Neural cell (in vitro differentiated cells): ENCODE measurements around the gene PPP2R2D. TPM values are rescaled to one million over a fixed set of nuclear protein-coding genes. Genes with fewer than 3 reads are reported as not detected.

ENCODE experiments used
- H2AFZ ChIP-seq: fragments of 200-600, 300-800 bp; sonication (generic), shearing (Covaris generic); 2 replicates; pipeline ENCODE4 v1.6.0; 2014; ENCODE audit warnings: low read depth, mild to moderate bottlenecking, antibody characterized with exemption, low read length, moderate library complexity
- H3F3A ChIP-seq: fragments of 200-600 bp; shearing (Covaris generic); 2 replicates; pipeline ENCODE4 v1.6.1; 2016; ENCODE audit warnings: mild to moderate bottlenecking, moderate library complexity, mixed read lengths, antibody characterized with exemption, low read length; ENCODE audit not compliant: insufficient read depth, poor library complexity, severe bottlenecking
- H3K27ac ChIP-seq: fragments of 200-600, 300-800 bp; sonication (generic), shearing (Covaris generic); 2 replicates; pipeline ENCODE4 v1.5.1; 2014; ENCODE audit warnings: mild to moderate bottlenecking, low read length, moderate library complexity
- H3K27me3 ChIP-seq: fragments of 300-800, 200-600 bp; sonication (generic), shearing (Covaris generic); 2 replicates; pipeline ENCODE4 v1.6.0; 2014; ENCODE audit warnings: mild to moderate bottlenecking, low read depth, low read length, moderate library complexity; ENCODE audit not compliant: insufficient read depth
- H3K36me3 ChIP-seq: fragments of 300-800, 200-600 bp; sonication (generic), shearing (Covaris generic); 2 replicates; pipeline ENCODE4 v1.5.1; 2014; ENCODE audit warnings: mild to moderate bottlenecking, antibody characterized with exemption, low read length, moderate library complexity; ENCODE audit not compliant: insufficient read depth
- H3K4me2 ChIP-seq: fragments of 300-800, 200-600 bp; sonication (generic), shearing (Covaris generic); 2 replicates; pipeline ENCODE4 v1.6.0; 2014; ENCODE audit warnings: mild to moderate bottlenecking, low read length
- H3K4me3 ChIP-seq: fragments of 300-800, 200-600 bp; sonication (generic), shearing (Covaris generic); 2 replicates; pipeline ENCODE4 v1.5.1; 2014; ENCODE audit warnings: mild to moderate bottlenecking, low read length, moderate library complexity
- H3K79me2 ChIP-seq: fragments of 200-600 bp; shearing (Covaris generic); replicated peaks from 2 replicates; pipeline ENCODE4 v1.6.0; 2014; ENCODE audit warnings: mild to moderate bottlenecking, low read length, moderate library complexity; ENCODE audit not compliant: insufficient read depth
- H3K9ac ChIP-seq: fragments of 300-800, 200-600 bp; sonication (generic), shearing (Covaris generic); 2 replicates; pipeline ENCODE4 v1.6.1; 2016; ENCODE audit warnings: mild to moderate bottlenecking, low read length, mixed read lengths
- H3K9me2 ChIP-seq: fragments of 200-600 bp; shearing (Covaris generic); 2 replicates; pipeline ENCODE4 v1.6.1; 2016; ENCODE audit warnings: mild to moderate bottlenecking, low read length, mixed read lengths; ENCODE audit not compliant: insufficient read depth
- H3K9me3 ChIP-seq: fragments of 200-600, 300-800 bp; sonication (generic), shearing (Covaris generic); 2 replicates; pipeline ENCODE4 v1.6.1; 2016; ENCODE audit warnings: mild to moderate bottlenecking, mixed run types, low read length, moderate library complexity, mixed read lengths
- H4K20me1 ChIP-seq: fragments of 200-600 bp; shearing (Covaris generic); 2 replicates; pipeline ENCODE4 v1.6.1; 2016; ENCODE audit warnings: mild to moderate bottlenecking, mixed run types; ENCODE audit not compliant: insufficient read depth
- EP300 ChIP-seq: fragments of 450-650 bp; conservative IDR thresholded peaks from 2 replicates; pipeline ENCODE4 v1.6.1; 2014; ENCODE audit warnings: antibody characterized with exemption, mild to moderate bottlenecking, moderate library complexity; ENCODE audit not compliant: poor library complexity, severe bottlenecking
- EZH2 ChIP-seq: fragments of 200-600, 300-800 bp; shearing (Covaris generic), sonication (generic); IDR thresholded peaks from 2 replicates; pipeline ENCODE4 v1.6.1; 2014; ENCODE audit warnings: antibody characterized with exemption, low read length, borderline replicate concordance, mild to moderate bottlenecking; ENCODE audit not compliant: insufficient read depth, poor library complexity, severe bottlenecking
- MXI1 ChIP-seq: fragments of 450-650 bp; conservative IDR thresholded peaks from 2 replicates; pipeline ENCODE4 v1.6.1; 2014; ENCODE audit warnings: antibody characterized with exemption, mild to moderate bottlenecking; ENCODE audit not compliant: poor library complexity, severe bottlenecking
- POLR2AphosphoS5 ChIP-seq: IDR thresholded peaks from 2 replicates; pipeline ENCODE4 v1.6.1; 2012
- RAD21 ChIP-seq: fragments of 450-650 bp; conservative IDR thresholded peaks from 2 replicates; pipeline ENCODE4 v1.6.1; 2014; ENCODE audit warnings: antibody characterized with exemption, mild to moderate bottlenecking, moderate library complexity
- REST ChIP-seq: IDR thresholded peaks from 2 replicates; pipeline ENCODE4 v1.6.1; 2012; ENCODE audit warnings: borderline replicate concordance
- SMC3 ChIP-seq: fragments of 450-650 bp; conservative IDR thresholded peaks from 2 replicates; pipeline ENCODE4 v1.6.1; 2014; ENCODE audit warnings: antibody characterized with exemption, mild to moderate bottlenecking, moderate library complexity; ENCODE audit not compliant: poor library complexity
- TAF1 ChIP-seq: IDR thresholded peaks from 2 replicates; pipeline ENCODE4 v1.6.1; 2012; ENCODE audit warnings: low read depth
- polyA plus RNA-seq: library from polyadenylated mRNA; depleted of rRNA; stranded (reverse); fragments of >200 nt; gene quantifications from 2 replicates; pipeline ENCODE4 v1.2.3, GENCODE V29; 2014
- TF ChIP-seq, protein P1 (sequence below): fragments of 450-650 bp; IDR thresholded peaks from 2 replicates; pipeline ENCODE4 v1.5.1; 2014; ENCODE audit warnings: antibody characterized with exemption, mild to moderate bottlenecking, moderate library complexity; ENCODE audit not compliant: poor library complexity, severe bottlenecking

The PPP2R2D gene
- polyA plus RNA-seq, 1 donor from 2014 or later = 71.7 TPM

GRCh38 chr10:131963350-131963749 is 62.5 kb downstream of the PPP2R2D start:
- H3K36me3 ChIP-seq = no peaks in the 10 kb centered on the region
- H3K9me3 ChIP-seq = no peaks in the 10 kb centered on the region
- H3K4me2 ChIP-seq = no peak overlapping the region
- no peaks in the 10 kb centered on the region for H3K27me3 ChIP-seq
- no peaks in the 10 kb centered on the region for H3K9me2 ChIP-seq
- H3K9ac ChIP-seq = no peak overlapping the region
- no peak overlapping the region for H3K27ac ChIP-seq
- H4K20me1 ChIP-seq = no peaks in the 10 kb centered on the region
- H2AFZ ChIP-seq = no peak overlapping the region
- no peaks in the 10 kb centered on the region for H3K79me2 ChIP-seq
- H3K4me3 ChIP-seq = no peak overlapping the region
- H3F3A ChIP-seq = no peaks in the 10 kb centered on the region
- TF ChIP-seq EZH2 (no peak), EP300 (no peak), TAF1 (no peak), RAD21 (no peak), POLR2AphosphoS5 (no peak), REST (no peak), SMC3 (no peak)

GRCh38 chr10:131963811-131964210 is 63.0 kb downstream of the PPP2R2D start:
- H3K4me3 ChIP-seq = no peak overlapping the region
- no peaks in the 10 kb centered on the region for H3K79me2 ChIP-seq
- no peaks in the 10 kb centered on the region for H4K20me1 ChIP-seq
- no peaks in the 10 kb centered on the region for H3K36me3 ChIP-seq
- TF ChIP-seq MXI1 = no peak
- TF ChIP-seq RAD21 = no peak
- no peak for TF ChIP-seq EP300
- TF ChIP-seq SMC3 = no peak
- no peak for TF ChIP-seq POLR2AphosphoS5
- TF ChIP-seq TAF1 = no peak
- H3K9ac ChIP-seq = no peak overlapping the region
- no peak overlapping the region for H3K4me2 ChIP-seq
- no peak overlapping the region for H3K27ac ChIP-seq
- no peaks in the 10 kb centered on the region for H3K9me3 ChIP-seq
- no peaks in the 10 kb centered on the region for H3K27me3 ChIP-seq
- no peak overlapping the region for H2AFZ ChIP-seq
- no peaks in the 10 kb centered on the region for H3F3A ChIP-seq
- H3K9me2 ChIP-seq = no peaks in the 10 kb centered on the region

DNA sequence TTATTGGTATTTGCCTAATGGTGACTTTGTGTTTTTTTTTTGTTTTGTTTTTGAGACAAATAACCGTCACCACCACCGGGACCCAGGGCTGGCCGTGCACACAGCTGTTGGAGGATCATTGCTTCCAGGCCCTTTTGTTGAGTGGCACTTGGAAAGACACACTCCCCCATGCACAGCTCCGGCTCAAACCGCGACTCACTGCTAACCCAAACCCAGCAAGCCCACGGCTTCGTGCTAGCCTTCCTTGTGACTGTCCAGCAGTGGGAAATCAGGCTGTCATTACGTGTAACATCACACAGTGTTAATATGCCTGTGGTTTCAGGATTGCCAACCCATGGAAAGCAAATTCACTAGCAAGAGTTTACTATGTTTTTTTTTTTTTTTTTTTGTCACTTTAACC is 63.5 kb downstream of the PPP2R2D start:
- Histone ChIP-seq H3K4me3 (no peak overlapping the region), H3K27me3 (no peaks in the 10 kb centered on the region), H2AFZ (no peak overlapping the region), H3K9ac (no peak overlapping the region), H3K4me2 (no peak overlapping the region), H3K9me2 (no peaks in the 10 kb centered on the region), H3F3A (no peaks in the 10 kb centered on the region), H3K9me3 (no peaks in the 10 kb centered on the region), H3K79me2 (no peaks in the 10 kb centered on the region), H3K36me3 (no peaks in the 10 kb centered on the region), H3K27ac (no peak overlapping the region), H4K20me1 (no peaks in the 10 kb centered on the region)
- TF ChIP-seq, protein P1, sequence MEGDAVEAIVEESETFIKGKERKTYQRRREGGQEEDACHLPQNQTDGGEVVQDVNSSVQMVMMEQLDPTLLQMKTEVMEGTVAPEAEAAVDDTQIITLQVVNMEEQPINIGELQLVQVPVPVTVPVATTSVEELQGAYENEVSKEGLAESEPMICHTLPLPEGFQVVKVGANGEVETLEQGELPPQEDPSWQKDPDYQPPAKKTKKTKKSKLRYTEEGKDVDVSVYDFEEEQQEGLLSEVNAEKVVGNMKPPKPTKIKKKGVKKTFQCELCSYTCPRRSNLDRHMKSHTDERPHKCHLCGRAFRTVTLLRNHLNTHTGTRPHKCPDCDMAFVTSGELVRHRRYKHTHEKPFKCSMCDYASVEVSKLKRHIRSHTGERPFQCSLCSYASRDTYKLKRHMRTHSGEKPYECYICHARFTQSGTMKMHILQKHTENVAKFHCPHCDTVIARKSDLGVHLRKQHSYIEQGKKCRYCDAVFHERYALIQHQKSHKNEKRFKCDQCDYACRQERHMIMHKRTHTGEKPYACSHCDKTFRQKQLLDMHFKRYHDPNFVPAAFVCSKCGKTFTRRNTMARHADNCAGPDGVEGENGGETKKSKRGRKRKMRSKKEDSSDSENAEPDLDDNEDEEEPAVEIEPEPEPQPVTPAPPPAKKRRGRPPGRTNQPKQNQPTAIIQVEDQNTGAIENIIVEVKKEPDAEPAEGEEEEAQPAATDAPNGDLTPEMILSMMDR = no peak
- TF ChIP-seq REST (no peak), MXI1 (no peak), SMC3 (no peak), EZH2 (no peak), POLR2AphosphoS5 (no peak), EP300 (no peak), RAD21 (no peak), TAF1 (no peak)
